HCT116 (cell line): Measurements from ENCODE around the gene TMEM52.

Source experiments
- EZH2 ChIP-seq: fragments of 200-600 bp; sonication (generic); IDR thresholded peaks from 2 replicates; pipeline ENCODE4 v1.6.1; 2017; ENCODE audit warnings: antibody characterized with exemption, mixed run types
- EZH2phosphoT487 ChIP-seq: fragments of 200-600 bp; IDR thresholded peaks from 2 replicates; pipeline ENCODE4 v1.6.1; 2018; ENCODE audit warnings: antibody characterized with exemption, borderline replicate concordance
- FOSL1 ChIP-seq: IDR thresholded peaks from 2 replicates; pipeline ENCODE4 v1.6.1; 2012; ENCODE audit warnings: low read depth
- JUND ChIP-seq: IDR thresholded peaks from 2 replicates; pipeline ENCODE4 v1.6.1; 2012
- POLR2A ChIP-seq: IDR thresholded peaks from 2 replicates; pipeline ENCODE4 v1.7.0; 2011; ENCODE audit warnings: borderline replicate concordance; ENCODE audit not compliant: insufficient read depth, insufficient read length; ENCODE audit errors: extremely low read depth
- POLR2AphosphoS5 ChIP-seq: IDR thresholded peaks from 2 replicates; pipeline ENCODE4 v1.6.1; 2011; ENCODE audit warnings: mild to moderate bottlenecking, low read depth, low read length, moderate library complexity
- SP1 ChIP-seq: IDR thresholded peaks from 2 replicates; pipeline ENCODE4 v1.6.1; 2012; ENCODE audit warnings: low read depth
- TCF7L2 ChIP-seq: IDR thresholded peaks from 2 replicates; pipeline ENCODE4 v1.7.0; 2011; ENCODE audit warnings: borderline replicate concordance, inconsistent platforms; ENCODE audit not compliant: insufficient read depth, insufficient read length; ENCODE audit errors: extremely low read depth
- TF ChIP-seq, protein P1 (sequence below), 3 experiments: fragments of 200-600 bp in 1 of 3; sonication (generic) in 1 of 3; IDR thresholded peaks in 2 of 3; conservative IDR thresholded peaks in 1 of 3; 2 replicates each; pipeline ENCODE4 v1.5.1; 2012 to 2017; ENCODE audit warnings: low read depth in 2 of 3, low read length in 2 of 3, antibody characterized with exemption in 1 of 3, borderline replicate concordance in 1 of 3, control low read depth in 1 of 3, mild to moderate bottlenecking in 1 of 3, mixed read lengths in 1 of 3, mixed run types in 1 of 3, moderate library complexity in 1 of 3; ENCODE audit not compliant: insufficient read depth in 1 of 3

GRCh38 chr1:1879942-1880341 is 39.1 kb downstream of the TMEM52 start:
- TF ChIP-seq, protein P1, sequence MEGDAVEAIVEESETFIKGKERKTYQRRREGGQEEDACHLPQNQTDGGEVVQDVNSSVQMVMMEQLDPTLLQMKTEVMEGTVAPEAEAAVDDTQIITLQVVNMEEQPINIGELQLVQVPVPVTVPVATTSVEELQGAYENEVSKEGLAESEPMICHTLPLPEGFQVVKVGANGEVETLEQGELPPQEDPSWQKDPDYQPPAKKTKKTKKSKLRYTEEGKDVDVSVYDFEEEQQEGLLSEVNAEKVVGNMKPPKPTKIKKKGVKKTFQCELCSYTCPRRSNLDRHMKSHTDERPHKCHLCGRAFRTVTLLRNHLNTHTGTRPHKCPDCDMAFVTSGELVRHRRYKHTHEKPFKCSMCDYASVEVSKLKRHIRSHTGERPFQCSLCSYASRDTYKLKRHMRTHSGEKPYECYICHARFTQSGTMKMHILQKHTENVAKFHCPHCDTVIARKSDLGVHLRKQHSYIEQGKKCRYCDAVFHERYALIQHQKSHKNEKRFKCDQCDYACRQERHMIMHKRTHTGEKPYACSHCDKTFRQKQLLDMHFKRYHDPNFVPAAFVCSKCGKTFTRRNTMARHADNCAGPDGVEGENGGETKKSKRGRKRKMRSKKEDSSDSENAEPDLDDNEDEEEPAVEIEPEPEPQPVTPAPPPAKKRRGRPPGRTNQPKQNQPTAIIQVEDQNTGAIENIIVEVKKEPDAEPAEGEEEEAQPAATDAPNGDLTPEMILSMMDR (IDR thresholded peaks at IDR 0.05 in 2 of 3, conservative IDR thresholded peaks at IDR 0.05 in 1 of 3; ENCODE audit: borderline replicate concordance in 1 of 3, insufficient read depth in 1 of 3, low read depth in 2 of 3, low read length in 2 of 3) = no peak
- TF ChIP-seq JUND (no peak), POLR2AphosphoS5 (no peak), POLR2A (no peak), SP1 (no peak), EZH2phosphoT487 (no peak), FOSL1 (no peak), TCF7L2 (no peak), EZH2 (no peak)
